Memory B cell (primary cell): ENCODE measurements around the gene CDK5R2.

Experiments
- ATAC-seq: fragments of 150-1000 bp; cut with Tn5 transposase; 2 replicates; pipeline ENCODE4 v1.10.0; 2021; ENCODE audit warnings: low read depth, mild to moderate bottlenecking, moderate library complexity
- DNase-seq, 2 donors: peaks; one replicate each; pipeline ENCODE4 v3.0.0; 2022; ENCODE audit warnings: low spot score in 2 of 2
- H3K27ac Mint-ChIP-seq: one replicate; pipeline ENCODE4 v1.8.0; 2022; ENCODE audit warnings: mild to moderate bottlenecking, moderate library complexity, mixed read lengths
- H3K27me3 Mint-ChIP-seq: one replicate; pipeline ENCODE4 v1.8.0; 2022; ENCODE audit warnings: mixed read lengths
- H3K36me3 Mint-ChIP-seq: one replicate; pipeline ENCODE4 v1.8.0; 2022; ENCODE audit warnings: mild to moderate bottlenecking, mixed read lengths
- H3K4me1 Mint-ChIP-seq: one replicate; pipeline ENCODE4 v1.8.0; 2022; ENCODE audit warnings: mixed read lengths
- H3K4me3 Mint-ChIP-seq: one replicate; pipeline ENCODE4 v1.8.0; 2022; ENCODE audit warnings: mild to moderate bottlenecking, moderate library complexity, mixed read lengths
- H3K9me3 Mint-ChIP-seq: one replicate; pipeline ENCODE4 v1.8.0; 2022; ENCODE audit warnings: mixed read lengths

Gene CDK5R2

GRCh38 chr2:218988650-218989049 is 29.2 kb downstream of the CDK5R2 start:
- DNase-seq (no peak), ATAC-seq (no peak)
- H3K27me3 Mint-ChIP-seq = peaks cover 42% of the 10 kb centered on the region
- H3K27ac Mint-ChIP-seq = no peak overlapping the region
- H3K9me3 Mint-ChIP-seq = no peaks in the 10 kb centered on the region
- no peaks in the 10 kb centered on the region for H3K36me3 Mint-ChIP-seq
- peaks cover 17% of the 10 kb centered on the region for H3K4me1 Mint-ChIP-seq
- no peak overlapping the region for H3K4me3 Mint-ChIP-seq

GRCh38 chr2:218990052-218990451 is 30.6 kb downstream of the CDK5R2 start:
- Mint-ChIP-seq H3K4me1 (peaks cover 14% of the 10 kb centered on the region), H3K36me3 (no peaks in the 10 kb centered on the region), H3K27me3 (peaks cover 43% of the 10 kb centered on the region), H3K9me3 (no peaks in the 10 kb centered on the region), H3K4me3 (no peak overlapping the region), H3K27ac (no peak overlapping the region)
- ATAC-seq = no peak
- no peak for DNase-seq

- Mint-ChIP-seq H3K9me3 (no peaks in the 10 kb centered on the region), H3K27ac (no peak overlapping the region), H3K4me3 (no peak overlapping the region), H3K36me3 (no peaks in the 10 kb centered on the region), H3K4me1 (peaks cover 16% of the 10 kb centered on the region), H3K27me3 (peaks cover 47% of the 10 kb centered on the region)
- DNase-seq (no peak), ATAC-seq (no peak)
Observed at GRCh38 chr2:218990612-218991011, 31.1 kb downstream of the CDK5R2 start.

- Mint-ChIP-seq H3K4me3 (no peak overlapping the region), H3K4me1 (peaks cover 11% of the 10 kb centered on the region), H3K27ac (no peak overlapping the region), H3K36me3 (no peaks in the 10 kb centered on the region), H3K9me3 (no peaks in the 10 kb centered on the region), H3K27me3 (peaks cover 44% of the 10 kb centered on the region)
- DNase-seq = no peak
- no peak for ATAC-seq
Observed at GRCh38 chr2:218991674-218992168, 32.3 kb downstream of the CDK5R2 start.

GRCh38 chr2:218992196-218992595 is 32.7 kb downstream of the CDK5R2 start:
- H3K27ac Mint-ChIP-seq = no peak overlapping the region
- no peak overlapping the region for H3K4me3 Mint-ChIP-seq
- H3K4me1 Mint-ChIP-seq = peaks cover 11% of the 10 kb centered on the region
- no peaks in the 10 kb centered on the region for H3K36me3 Mint-ChIP-seq
- peaks cover 42% of the 10 kb centered on the region for H3K27me3 Mint-ChIP-seq
- DNase-seq = no peak
- H3K9me3 Mint-ChIP-seq = no peaks in the 10 kb centered on the region
- ATAC-seq = no peak

- H3K36me3 Mint-ChIP-seq = no peaks in the 10 kb centered on the region
- H3K9me3 Mint-ChIP-seq = no peaks in the 10 kb centered on the region
- DNase-seq = no peak
- no peak overlapping the region for H3K27ac Mint-ChIP-seq
- ATAC-seq = no peak
- peaks cover 11% of the 10 kb centered on the region for H3K4me1 Mint-ChIP-seq
- H3K4me3 Mint-ChIP-seq = no peak overlapping the region
- H3K27me3 Mint-ChIP-seq = peaks cover 44% of the 10 kb centered on the region
Observed at GRCh38 chr2:218992703-218993344, 33.4 kb downstream of the CDK5R2 start.

GRCh38 chr2:218993345-218994315 is 34.2 kb downstream of the CDK5R2 start, which contains the start of gene CRYBA2:
Gene CRYBA2 (minus strand): TSS chr2:218993422. CDS start chr2:218993176, 246 bp downstream.
- peak within 1 kb of the TSS; percentile 40 for H3K4me3 Mint-ChIP-seq
- no peak for DNase-seq
- peaks cover 48% of the 10 kb centered on the region for H3K27me3 Mint-ChIP-seq
- H3K9me3 Mint-ChIP-seq = no peaks in the 10 kb centered on the region
- H3K36me3 Mint-ChIP-seq = no peaks in the 10 kb centered on the region
- peaks cover 13% of the 10 kb centered on the region for H3K4me1 Mint-ChIP-seq
- ATAC-seq = no peak
- H3K27ac Mint-ChIP-seq = no peak within 1 kb of the TSS

- DNase-seq (no peak), ATAC-seq (peak; percentile 13)
- peaks cover 13% of the 10 kb centered on the region for H3K4me1 Mint-ChIP-seq
- H3K9me3 Mint-ChIP-seq = no peaks in the 10 kb centered on the region
- peaks cover 41% of the 10 kb centered on the region for H3K27me3 Mint-ChIP-seq
- H3K4me3 Mint-ChIP-seq = no peak overlapping the region
- no peak overlapping the region for H3K27ac Mint-ChIP-seq
- H3K36me3 Mint-ChIP-seq = no peaks in the 10 kb centered on the region
Observed at GRCh38 chr2:218995561-218995960, 36.1 kb downstream of the CDK5R2 start.

GRCh38 chr2:218995972-218996711 is 36.7 kb downstream of the CDK5R2 start:
- ATAC-seq = peak; percentile 76
- H3K4me1 Mint-ChIP-seq = peaks cover 11% of the 10 kb centered on the region
- no peaks in the 10 kb centered on the region for H3K9me3 Mint-ChIP-seq
- peak overlapping the region; percentile 35 for H3K4me3 Mint-ChIP-seq
- DNase-seq = peak; percentile 77 to 89
- H3K27ac Mint-ChIP-seq = no peak overlapping the region
- H3K36me3 Mint-ChIP-seq = no peaks in the 10 kb centered on the region
- peaks cover 37% of the 10 kb centered on the region for H3K27me3 Mint-ChIP-seq

- Mint-ChIP-seq H3K4me1 (peaks cover 8% of the 10 kb centered on the region), H3K9me3 (no peaks in the 10 kb centered on the region), H3K4me3 (no peak overlapping the region), H3K36me3 (no peaks in the 10 kb centered on the region), H3K27ac (no peak overlapping the region), H3K27me3 (peaks cover 31% of the 10 kb centered on the region)
- no peak for DNase-seq
- ATAC-seq = no peak
Observed at GRCh38 chr2:218996937-218997336, 37.5 kb downstream of the CDK5R2 start.

GRCh38 chr2:218997731-218998130 is 38.3 kb downstream of the CDK5R2 start:
- ATAC-seq (no peak), DNase-seq (no peak)
- H3K4me1 Mint-ChIP-seq = peaks cover 10% of the 10 kb centered on the region
- H3K27me3 Mint-ChIP-seq = peaks cover 34% of the 10 kb centered on the region
- H3K36me3 Mint-ChIP-seq = no peaks in the 10 kb centered on the region
- H3K27ac Mint-ChIP-seq = no peak overlapping the region
- no peaks in the 10 kb centered on the region for H3K9me3 Mint-ChIP-seq
- no peak overlapping the region for H3K4me3 Mint-ChIP-seq

- Mint-ChIP-seq H3K27me3 (peaks cover 36% of the 10 kb centered on the region), H3K27ac (no peak overlapping the region), H3K4me3 (no peak overlapping the region), H3K36me3 (no peaks in the 10 kb centered on the region), H3K4me1 (peaks cover 15% of the 10 kb centered on the region), H3K9me3 (no peaks in the 10 kb centered on the region)
- DNase-seq = no peak
- ATAC-seq = no peak
Observed at GRCh38 chr2:218998414-218999002, 39.0 kb downstream of the CDK5R2 start.

- Mint-ChIP-seq H3K9me3 (no peaks in the 10 kb centered on the region), H3K36me3 (no peaks in the 10 kb centered on the region), H3K27ac (no peak overlapping the region), H3K4me3 (no peak overlapping the region), H3K27me3 (peaks cover 41% of the 10 kb centered on the region), H3K4me1 (peaks cover 20% of the 10 kb centered on the region)
- ATAC-seq (no peak), DNase-seq (no peak)
Observed at GRCh38 chr2:218999021-218999880, 39.8 kb downstream of the CDK5R2 start.
